Type B pancreatic cell (in vitro differentiated cells): ENCODE measurements around the gene KLK10. TPM values are rescaled to one million over a fixed set of nuclear protein-coding genes. Genes with fewer than 3 reads are reported as not detected.

ENCODE experiments used
- DNase-seq: peaks from one replicate; pipeline ENCODE4 v3.0.0; 2021; ENCODE audit warnings: mixed read lengths; ENCODE audit not compliant: unreplicated experiment; ENCODE audit errors: extremely low spot score
- H3K27ac Mint-ChIP-seq: 2 replicates; pipeline ENCODE4 v1.8.0; 2021; ENCODE audit warnings: mild to moderate bottlenecking, mixed read lengths
- H3K27me3 Mint-ChIP-seq: 2 replicates; pipeline ENCODE4 v1.8.0; 2021; ENCODE audit warnings: mixed read lengths
- H3K36me3 Mint-ChIP-seq: 2 replicates; pipeline ENCODE4 v1.8.0; 2021; ENCODE audit warnings: mixed read lengths
- H3K4me1 Mint-ChIP-seq: one replicate; pipeline ENCODE4 v1.8.0; 2021; ENCODE audit warnings: mixed read lengths; ENCODE audit not compliant: unreplicated experiment
- H3K4me3 Mint-ChIP-seq: 2 replicates; pipeline ENCODE4 v1.8.0; 2021; ENCODE audit warnings: mild to moderate bottlenecking, mixed read lengths
- H3K9me3 Mint-ChIP-seq: 2 replicates; pipeline ENCODE4 v1.8.0; 2021; ENCODE audit warnings: mixed read lengths
- total RNA-seq: library from RNA; stranded (reverse); gene quantifications from 2 replicates; pipeline ENCODE4 v1.2.1, GENCODE V29; 2021; ENCODE audit warnings: low replicate concordance
- TF ChIP-seq, protein P1 (sequence below): fragments of 200-600 bp; sonication (generic); conservative IDR thresholded peaks from 2 replicates; pipeline ENCODE4 v1.5.0; 2021; ENCODE audit warnings: antibody characterized with exemption, mild to moderate bottlenecking

KLK10 gene
- total RNA-seq, 1 donor from 2014 or later = 1.8 TPM

DNA sequence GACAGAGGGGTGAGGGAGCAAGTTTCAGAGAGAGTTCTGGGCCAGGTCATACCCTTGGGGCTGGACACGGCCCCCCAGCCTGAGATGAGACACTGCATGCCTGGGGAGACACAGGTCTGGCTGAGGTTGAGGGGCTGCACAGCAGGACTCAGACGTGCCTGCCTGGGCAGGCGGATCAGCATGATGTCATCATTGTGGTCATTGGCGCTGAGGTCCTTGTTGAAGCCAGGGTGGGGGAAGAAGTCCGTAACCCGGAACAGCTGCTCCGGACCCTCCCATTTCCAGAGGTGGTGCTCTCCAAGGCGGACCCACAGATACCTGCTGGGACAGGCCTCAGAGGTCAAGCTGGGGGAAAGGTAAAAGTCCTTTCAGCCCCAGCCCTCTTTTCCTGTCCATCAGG lies 13.1 kb downstream of the KLK10 start:
- no peak overlapping the region for H3K27ac Mint-ChIP-seq

DNA sequence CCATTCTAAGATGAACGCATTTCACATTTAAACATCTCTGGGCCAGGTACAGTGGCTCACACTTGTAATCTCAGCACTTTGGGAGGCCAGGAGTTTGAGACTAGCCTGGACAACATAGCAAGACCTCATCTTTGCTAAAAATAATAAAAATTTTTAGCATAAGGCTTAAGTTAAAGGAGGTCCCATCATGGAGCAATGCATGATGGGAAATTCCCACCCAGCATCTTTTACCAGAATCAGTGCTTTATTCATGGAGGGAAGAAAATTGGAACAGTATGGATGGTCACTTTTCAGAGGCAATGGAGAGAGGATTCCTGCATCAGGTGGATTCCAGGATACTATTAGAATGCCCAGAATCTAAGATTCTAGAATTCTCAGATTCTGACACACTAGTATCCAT lies 14.3 kb downstream of the KLK10 start:
- peaks cover 3% of the 10 kb centered on the region for H3K4me1 Mint-ChIP-seq
- no peak for DNase-seq
- no peaks in the 10 kb centered on the region for H3K36me3 Mint-ChIP-seq
- peaks cover 43% of the 10 kb centered on the region for H3K27me3 Mint-ChIP-seq
- no peak overlapping the region for H3K27ac Mint-ChIP-seq
- TF ChIP-seq, protein P1, sequence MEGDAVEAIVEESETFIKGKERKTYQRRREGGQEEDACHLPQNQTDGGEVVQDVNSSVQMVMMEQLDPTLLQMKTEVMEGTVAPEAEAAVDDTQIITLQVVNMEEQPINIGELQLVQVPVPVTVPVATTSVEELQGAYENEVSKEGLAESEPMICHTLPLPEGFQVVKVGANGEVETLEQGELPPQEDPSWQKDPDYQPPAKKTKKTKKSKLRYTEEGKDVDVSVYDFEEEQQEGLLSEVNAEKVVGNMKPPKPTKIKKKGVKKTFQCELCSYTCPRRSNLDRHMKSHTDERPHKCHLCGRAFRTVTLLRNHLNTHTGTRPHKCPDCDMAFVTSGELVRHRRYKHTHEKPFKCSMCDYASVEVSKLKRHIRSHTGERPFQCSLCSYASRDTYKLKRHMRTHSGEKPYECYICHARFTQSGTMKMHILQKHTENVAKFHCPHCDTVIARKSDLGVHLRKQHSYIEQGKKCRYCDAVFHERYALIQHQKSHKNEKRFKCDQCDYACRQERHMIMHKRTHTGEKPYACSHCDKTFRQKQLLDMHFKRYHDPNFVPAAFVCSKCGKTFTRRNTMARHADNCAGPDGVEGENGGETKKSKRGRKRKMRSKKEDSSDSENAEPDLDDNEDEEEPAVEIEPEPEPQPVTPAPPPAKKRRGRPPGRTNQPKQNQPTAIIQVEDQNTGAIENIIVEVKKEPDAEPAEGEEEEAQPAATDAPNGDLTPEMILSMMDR = no peak
- no peaks in the 10 kb centered on the region for H3K9me3 Mint-ChIP-seq
- H3K4me3 Mint-ChIP-seq = no peak overlapping the region

More for the DNA sequence above, 13.1 kb downstream of the KLK10 start:
- Mint-ChIP-seq H3K4me1 (peaks cover 3% of the 10 kb centered on the region), H3K4me3 (no peak overlapping the region), H3K36me3 (no peaks in the 10 kb centered on the region), H3K27me3 (peaks cover 51% of the 10 kb centered on the region), H3K9me3 (no peaks in the 10 kb centered on the region)
- DNase-seq = no peak
- TF ChIP-seq, protein P1 = no peak

- Mint-ChIP-seq H3K9me3 (no peaks in the 10 kb centered on the region), H3K4me3 (no peak overlapping the region), H3K27ac (no peak overlapping the region), H3K27me3 (peaks cover 32% of the 10 kb centered on the region), H3K36me3 (no peaks in the 10 kb centered on the region), H3K4me1 (peaks cover 3% of the 10 kb centered on the region)
- TF ChIP-seq, protein P1 = no peak
- DNase-seq = no peak
These were observed 16.2 kb downstream of the KLK10 start for GRCh38 chr19:51003316-51003715.

- Mint-ChIP-seq H3K27ac (peak overlapping the region; percentile 87), H3K9me3 (no peaks in the 10 kb centered on the region), H3K36me3 (no peaks in the 10 kb centered on the region), H3K4me3 (peak overlapping the region; percentile 74), H3K4me1 (peaks cover 3% of the 10 kb centered on the region), H3K27me3 (peaks cover 36% of the 10 kb centered on the region)
- DNase-seq = no peak
- TF ChIP-seq, protein P1 = no peak
These were observed 16.8 kb downstream of the KLK10 start for GRCh38 chr19:51002542-51003311.

DNA sequence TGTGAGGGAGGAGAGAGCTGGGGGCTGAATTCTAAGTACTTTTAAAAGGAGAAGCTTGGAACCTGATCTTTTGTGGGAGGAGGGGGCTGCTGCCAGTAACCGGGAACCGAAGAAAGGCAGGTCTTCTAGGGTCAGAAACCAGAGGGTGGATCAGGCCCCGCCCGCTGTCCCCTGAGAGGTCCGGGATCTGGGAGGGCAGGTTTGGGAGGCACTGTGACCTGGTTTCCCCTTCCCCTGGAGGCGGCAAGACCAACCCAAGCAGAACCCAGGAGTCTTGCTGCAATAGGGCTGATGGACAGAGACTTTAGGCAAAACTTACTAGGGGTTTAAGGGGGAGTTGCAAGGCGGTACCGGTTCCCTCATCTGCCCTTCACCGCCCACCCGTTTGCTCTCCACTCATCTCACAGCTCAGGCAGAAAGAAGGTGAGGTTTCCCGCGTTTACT lies 17.4 kb downstream of the KLK10 start:
- TF ChIP-seq, protein P1 = no peak
- H3K9me3 Mint-ChIP-seq = no peaks in the 10 kb centered on the region
- peak overlapping the region; percentile 74 for H3K4me3 Mint-ChIP-seq
- DNase-seq = no peak
- H3K36me3 Mint-ChIP-seq = no peaks in the 10 kb centered on the region
- peaks cover 3% of the 10 kb centered on the region for H3K4me1 Mint-ChIP-seq
- H3K27me3 Mint-ChIP-seq = peaks cover 36% of the 10 kb centered on the region
- peak overlapping the region; percentile 87 for H3K27ac Mint-ChIP-seq
